Epithelial cell of proximal tubule (primary cell): Measurements from ENCODE around the gene PLXNB2. TPM values are rescaled to one million over a fixed set of nuclear protein-coding genes. Genes with fewer than 3 reads are reported as not detected.

ENCODE experiments used
- DNase-seq: peaks from one replicate; pipeline ENCODE4 v3.0.0-alpha.2; 2011; ENCODE audit warnings: low read depth
- H3K4me3 ChIP-seq: 2 replicates; pipeline ENCODE4 v1.5.1; 2011; ENCODE audit warnings: low read depth, mild to moderate bottlenecking, low read length
- CTCF ChIP-seq: conservative IDR thresholded peaks from 2 replicates; pipeline ENCODE4 v1.5.1; 2012; ENCODE audit warnings: low read depth, mild to moderate bottlenecking, low read length
- total RNA-seq: library from RNA; depleted of rRNA; stranded (reverse); fragments of >200 nt; gene quantifications from 2 replicates; pipeline ENCODE4 v1.2.3, GENCODE V29; 2015

Gene PLXNB2
- total RNA-seq, 1 donor from 2014 or later: 177 TPM

DNA sequence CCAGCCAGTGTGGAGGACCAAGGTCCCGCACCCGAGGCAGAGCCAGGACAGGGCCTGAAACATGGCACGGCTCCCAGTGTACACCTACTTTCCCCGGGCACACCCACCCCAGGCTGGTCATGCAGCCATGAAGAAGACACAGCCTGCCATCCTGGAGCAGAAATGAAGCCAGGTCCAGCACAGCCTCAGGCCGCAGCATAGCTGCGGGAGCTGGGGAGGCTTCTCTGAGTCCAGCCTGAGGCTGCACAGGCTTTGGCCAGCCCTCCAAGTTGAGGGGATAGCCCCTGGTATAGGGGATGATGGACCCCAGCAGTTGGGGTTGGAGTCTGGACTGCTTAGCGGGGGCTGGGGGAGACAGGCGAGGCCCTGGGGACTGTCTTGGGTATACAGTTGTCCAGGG, 53.5 kb downstream of the PLXNB2 start:
- H3K4me3 ChIP-seq: no peak overlapping the region
- DNase-seq: no peak
- TF ChIP-seq CTCF: no peak

GRCh38 chr22:50253046-50253915, 54.2 kb downstream of the PLXNB2 start:
- no peak overlapping the region for H3K4me3 ChIP-seq
- no peak for DNase-seq
- TF ChIP-seq CTCF: no peak

DNA sequence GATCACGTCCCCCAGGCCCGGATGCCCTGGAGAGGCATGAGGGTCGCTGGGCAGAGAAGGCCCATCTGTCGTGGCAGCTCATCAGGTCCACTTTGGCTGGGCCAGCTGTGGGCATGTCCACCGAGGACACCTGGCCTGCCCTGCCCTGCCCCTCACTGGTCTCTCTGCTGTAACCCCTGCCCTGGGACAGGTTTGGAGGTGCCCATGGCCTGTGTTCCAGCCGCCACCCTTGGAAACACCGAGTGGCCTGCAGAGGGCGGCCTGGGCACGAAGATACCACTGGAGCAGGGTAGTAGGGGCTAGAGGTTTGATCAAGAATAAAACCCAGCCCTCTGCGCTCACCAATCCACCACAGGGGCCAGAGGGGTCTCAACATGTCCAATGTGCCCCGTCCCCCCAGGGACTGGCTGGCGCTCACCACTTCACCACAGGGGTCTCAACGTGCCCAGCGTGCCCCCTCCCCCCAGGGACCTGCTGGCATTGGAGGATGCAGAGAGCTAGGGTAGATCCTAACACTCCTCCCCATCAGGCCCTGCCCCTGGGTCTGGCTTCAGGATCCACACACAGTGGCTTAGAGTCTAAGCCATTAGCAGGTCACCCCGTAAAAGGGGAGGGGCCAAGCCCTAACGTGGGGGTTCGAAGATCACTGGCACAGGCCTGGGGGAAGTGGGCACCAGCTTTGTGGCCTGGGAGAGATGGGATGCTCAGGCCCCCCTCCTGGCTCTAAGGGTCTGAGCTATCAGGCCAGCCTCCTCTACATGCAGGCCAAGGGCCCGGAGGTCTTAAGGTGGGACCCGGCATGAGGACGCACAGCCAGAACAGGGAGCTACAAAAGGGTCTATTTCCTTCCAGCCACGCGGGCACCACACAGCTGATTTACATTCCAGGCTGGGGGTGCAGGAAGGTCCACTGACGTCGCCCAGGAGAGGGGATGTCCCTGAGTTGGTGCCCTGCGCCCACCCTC, 55.1 kb downstream of the PLXNB2 start:
- peak overlapping the region; percentile 82 for H3K4me3 ChIP-seq
- peak; percentile 76 for TF ChIP-seq CTCF
- no peak for DNase-seq

GRCh38 chr22:50251477-50252081, 55.9 kb downstream of the PLXNB2 start:
- no peak for DNase-seq
- peak overlapping the region; percentile 82 for H3K4me3 ChIP-seq
- TF ChIP-seq CTCF: no peak

GRCh38 chr22:50250555-50251476, 56.6 kb downstream of the PLXNB2 start, which contains the start of gene HDAC10:
Gene HDAC10, minus strand, starts transcription at chr22:50251265. Its CDS starts 233 bp downstream, at chr22:50251032.
- DNase-seq: no peak
- peak within 1 kb of the TSS; percentile 82 for H3K4me3 ChIP-seq

More at GRCh38 chr22:50250555-50251476, 56.6 kb downstream of the PLXNB2 start, which contains the start of gene HDAC10:
- no peak for TF ChIP-seq CTCF
